B cell (primary cell): Measurements from ENCODE around the gene NEGR1. TPM values are rescaled to one million over a fixed set of nuclear protein-coding genes. Genes with fewer than 3 reads are reported as not detected.

Experiments
- ATAC-seq: fragments of 200-7000 bp; cut with Tn5 transposase; one replicate; pipeline ENCODE4 v1.10.0; 2021; ENCODE audit warnings: low read depth, mild to moderate bottlenecking, moderate number of reproducible peaks, moderate library complexity
- CTCF ChIA-PET: fragments of 350-600 bp; sonication (Branson Sonifier 250); formaldehyde crosslinking; loops from one replicate; lab custom pipeline; 2021; ENCODE audit warnings: antibody characterized with exemption, inconsistent platforms; lab: Charles Lee
- POLR2A ChIA-PET: fragments of 350-600 bp; sonication (Branson Sonifier 250); formaldehyde crosslinking; loops from one replicate; lab custom pipeline; 2021; ENCODE audit warnings: antibody characterized with exemption; lab: Charles Lee
- DNase-seq: peaks from one replicate; pipeline ENCODE4 v3.0.0; 2013
- H2AFZ ChIP-seq: 2 replicates; pipeline ENCODE4 v1.6.1; 2012; ENCODE audit warnings: mild to moderate bottlenecking, low read depth, low read length; ENCODE audit not compliant: insufficient read depth, poor library complexity, severe bottlenecking
- H3K27ac ChIP-seq, 2 donors: 1 replicate in 1 of 2; 2 replicates in 1 of 2; pipeline ENCODE4 v1.5.1; 2012 to 2013; ENCODE audit warnings: low read length in 2 of 2, mild to moderate bottlenecking in 2 of 2, moderate library complexity in 1 of 2
- H3K27me3 ChIP-seq, 4 experiments: fragments of 200-600 bp in 1 of 4; sonication (generic) in 1 of 4; replicated peaks in 1 of 4; 1 replicate in 2 of 4; 2 replicates in 2 of 4; pipeline versions ENCODE4 v1.6.1 to v1.7.0; 2013 to 2016; ENCODE audit warnings: low read length in 3 of 4, mild to moderate bottlenecking in 2 of 4, mixed read lengths in 1 of 4, moderate library complexity in 1 of 4; ENCODE audit not compliant: insufficient read depth in 4 of 4, control insufficient read depth in 3 of 4; ENCODE audit errors: control extremely low read depth in 1 of 4
- H3K36me3 ChIP-seq, 2 experiments: replicated peaks in 1 of 2; 1 replicate in 1 of 2; 2 replicates in 1 of 2; pipeline versions ENCODE4 v1.6.1 to v1.7.1; 2013; ENCODE audit warnings: low read length in 1 of 2; ENCODE audit not compliant: insufficient read depth in 2 of 2, control insufficient read depth in 1 of 2; ENCODE audit errors: control extremely low read depth in 1 of 2, extremely low read depth in 1 of 2
- H3K4me1 ChIP-seq, 2 donors: fragments of 200-600 bp in 1 of 2; sonication (generic) in 1 of 2; 1 replicate in 1 of 2; 2 replicates in 1 of 2; pipeline versions ENCODE4 v1.5.1 to v1.6.1; 2013 to 2017; ENCODE audit warnings: low read length in 2 of 2; ENCODE audit not compliant: control insufficient read depth in 2 of 2, insufficient read depth in 2 of 2
- H3K4me2 ChIP-seq: replicated peaks from 2 replicates; pipeline ENCODE3; 2012; ENCODE audit warnings: mild to moderate bottlenecking, low read depth, low read length; ENCODE audit not compliant: poor library complexity, severe bottlenecking
- H3K4me3 ChIP-seq, 5 experiments: fragments of 200-600 bp in 1 of 5; sonication (generic) in 1 of 5; 1 replicate in 3 of 5; 2 replicates in 2 of 5; pipeline versions ENCODE4 v1.5.1 to v1.7.0; 2011 to 2016; ENCODE audit warnings: low read length in 4 of 5, mild to moderate bottlenecking in 4 of 5, low read depth in 2 of 5, control low read depth in 1 of 5, moderate library complexity in 1 of 5; ENCODE audit not compliant: insufficient read depth in 1 of 5; ENCODE audit errors: control extremely low read depth in 1 of 5, extremely low read depth in 1 of 5
- H3K79me2 ChIP-seq: fragments of 200-600 bp; sonication (generic); one replicate; pipeline ENCODE4 v1.6.0; 2016; ENCODE audit warnings: low read length; ENCODE audit not compliant: control insufficient read depth, insufficient read depth
- H3K9ac ChIP-seq: fragments of 200-600 bp; sonication (generic); 2 replicates; pipeline ENCODE4 v1.6.1; 2017; ENCODE audit warnings: mild to moderate bottlenecking, low read length, moderate library complexity
- H3K9me3 ChIP-seq, 3 donors: one replicate each; pipeline versions ENCODE4 v1.6.1 to v1.7.1; 2013; ENCODE audit warnings: low read length in 2 of 3; ENCODE audit not compliant: control insufficient read depth in 2 of 3, insufficient read depth in 1 of 3; ENCODE audit errors: control extremely low read depth in 1 of 3
- H4K20me1 ChIP-seq: 2 replicates; pipeline ENCODE4 v1.6.0; 2012; ENCODE audit warnings: mild to moderate bottlenecking, low read length; ENCODE audit not compliant: insufficient read depth, control insufficient read depth, poor library complexity, severe bottlenecking
- H3K27ac Mint-ChIP-seq: one replicate; pipeline ENCODE4 v1.8.0; 2021; ENCODE audit warnings: mixed read lengths
- H3K27me3 Mint-ChIP-seq: one replicate; pipeline ENCODE4 v1.8.0; 2021; ENCODE audit warnings: mixed read lengths
- H3K4me1 Mint-ChIP-seq: one replicate; pipeline ENCODE4 v1.8.0; 2021; ENCODE audit warnings: mixed read lengths
- H3K4me3 Mint-ChIP-seq: one replicate; pipeline ENCODE4 v1.8.0; 2021; ENCODE audit warnings: mixed read lengths
- H3K9me3 Mint-ChIP-seq: one replicate; pipeline ENCODE4 v1.8.0; 2022; ENCODE audit warnings: mixed read lengths; ENCODE audit not compliant: insufficient read depth
- CTCF ChIP-seq: fragments of 200-600 bp; IDR thresholded peaks from one replicate; pipeline ENCODE4 v1.8.0; 2022; ENCODE audit warnings: antibody characterized with exemption, mild to moderate bottlenecking
- EZH2 ChIP-seq: IDR thresholded peaks from 2 replicates; pipeline ENCODE4 v1.6.1; 2012; ENCODE audit warnings: borderline replicate concordance, low read depth, mild to moderate bottlenecking, moderate library complexity, low read length; ENCODE audit not compliant: insufficient read depth, poor library complexity, severe bottlenecking
- WGBS: methylation state at CpG from one replicate; pipeline ENCODE4 v1.1.5; 2013; ENCODE audit warnings: missing lambda C conversion rate; ENCODE audit not compliant: insufficient coverage; 5-methylcytosine and 5-hydroxymethylcytosine counted together
- intact Hi-C: fragments of 100-400 bp; cut with micrococcal nuclease; formaldehyde crosslinking; loops from one replicate; pipeline ENCODE4 v1.10.0; 2022
- polyA plus RNA-seq: library from polyadenylated mRNA; depleted of rRNA; stranded (reverse); fragments of >200 nt; gene quantifications from 2 replicates; pipeline ENCODE4 v1.2.3, GENCODE V29; 2012
- total RNA-seq, 2 donors: library from RNA; stranded (reverse); fragments of 120-200 nt in 1 of 2; gene quantifications; 1 replicate in 1 of 2; 2 replicates in 1 of 2; pipeline versions ENCODE4 v1.2.3 to v1.2.4, GENCODE V29; 2013 to 2022

Gene NEGR1
- total and polyA plus RNA-seq, 2 donors (not counting 1 experiment from before 2014, with no cell fraction given): 0.01 TPM; not detected in 1

- ChIA-PET CTCF (no interaction called here), POLR2A (no interaction called here)
- intact Hi-C loops: no loop called here
- Histone ChIP-seq H3K36me3 (no peaks in the 10 kb centered on the region), H2AFZ (no peak overlapping the region), H3K4me3 (no peak overlapping the region), H4K20me1 (no peaks in the 10 kb centered on the region), H3K79me2 (no peaks in the 10 kb centered on the region), H3K27ac (no peak overlapping the region), H3K4me2 (no peak overlapping the region), H3K4me1 (no peaks in the 10 kb centered on the region), H3K9ac (no peak overlapping the region), H3K27me3 (no peaks in the 10 kb centered on the region), H3K9me3 (peaks cover 0 to 2% (median 0%) of the 10 kb centered on the region in 3 donors)
- H3K27ac Mint-ChIP-seq: no peak overlapping the region
- DNase-seq: no peak
- no CpG with 5 or more reads among the region's 1 CpG for WGBS
- H3K4me1 Mint-ChIP-seq: no peaks in the 10 kb centered on the region
- TF ChIP-seq EZH2: no peak
- TF ChIP-seq CTCF: no peak
- no peaks in the 10 kb centered on the region for H3K9me3 Mint-ChIP-seq
- H3K27me3 Mint-ChIP-seq: no peaks in the 10 kb centered on the region
- no peak overlapping the region for H3K4me3 Mint-ChIP-seq
- ATAC-seq: no peak
Measured at GRCh38 chr1:71762514-71763255, 519.7 kb downstream of the NEGR1 start.

GRCh38 chr1:71755441-71755840 lies 526.9 kb downstream of the NEGR1 start:
- no peaks in the 10 kb centered on the region for H3K27me3 Mint-ChIP-seq
- no peaks in the 10 kb centered on the region for H3K4me1 Mint-ChIP-seq
- intact Hi-C loops: no loop called here
- WGBS: 84% methylated on average over 1 of the region's 1 CpG
- no peaks in the 10 kb centered on the region for H3K36me3 ChIP-seq
- no peak overlapping the region for H3K4me3 ChIP-seq
- H3K4me2 ChIP-seq: no peak overlapping the region
- H3K79me2 ChIP-seq: no peaks in the 10 kb centered on the region
- no peak overlapping the region for H3K27ac ChIP-seq
- H3K4me1 ChIP-seq: no peaks in the 10 kb centered on the region
- no peak overlapping the region for H2AFZ ChIP-seq
- ATAC-seq: no peak
- H3K9me3 Mint-ChIP-seq: no peaks in the 10 kb centered on the region
- TF ChIP-seq EZH2 (no peak), CTCF (no peak)
- no peak overlapping the region for H3K27ac Mint-ChIP-seq
- H3K27me3 ChIP-seq: no peaks in the 10 kb centered on the region
- POLR2A ChIA-PET: no interaction called here
- no peaks in the 10 kb centered on the region for H3K9me3 ChIP-seq
- H3K4me3 Mint-ChIP-seq: no peak overlapping the region
- CTCF ChIA-PET: no interaction called here
- no peak for DNase-seq
- no peak overlapping the region for H3K9ac ChIP-seq
- H4K20me1 ChIP-seq: no peaks in the 10 kb centered on the region
